Neutrophil (primary cell): Measurements from ENCODE around the gene PTOV1.

Experiments
- H3K27ac ChIP-seq: fragments of 200-600 bp; sonication (generic); 2 replicates; pipeline ENCODE4 v1.5.1; 2016; ENCODE audit warnings: mild to moderate bottlenecking, moderate library complexity
- H3K27me3 ChIP-seq: fragments of 200-600 bp; sonication (generic); 2 replicates; pipeline ENCODE4 v1.6.0; 2016; ENCODE audit warnings: mild to moderate bottlenecking
- H3K36me3 ChIP-seq: fragments of 200-600 bp; sonication (generic); 2 replicates; pipeline ENCODE4 v1.5.1; 2017
- H3K4me1 ChIP-seq, 2 experiments: fragments of 200-600 bp in 1 of 2; sonication (generic) in 1 of 2; 1 replicate in 1 of 2; 2 replicates in 1 of 2; pipeline versions ENCODE4 v1.5.1 to v1.6.1; 2013 to 2016; ENCODE audit warnings: low read depth in 1 of 2, low read length in 1 of 2, mild to moderate bottlenecking in 1 of 2, moderate library complexity in 1 of 2; ENCODE audit not compliant: control insufficient read depth in 1 of 2, insufficient read depth in 1 of 2
- H3K4me3 ChIP-seq, 2 experiments: fragments of 200-600 bp in 1 of 2; sonication (generic) in 1 of 2; 1 replicate in 1 of 2; 2 replicates in 1 of 2; pipeline ENCODE4 v1.5.1; 2013 to 2016; ENCODE audit warnings: low read depth in 1 of 2, low read length in 1 of 2, mild to moderate bottlenecking in 1 of 2, moderate library complexity in 1 of 2
- H3K9me3 ChIP-seq: fragments of 200-600 bp; sonication (generic); 2 replicates; pipeline ENCODE4 v1.5.1; 2016
- CTCF ChIP-seq: fragments of 200-600 bp; sonication (generic); IDR thresholded peaks from 2 replicates; pipeline ENCODE4 v1.5.1; 2016; ENCODE audit warnings: antibody characterized with exemption

Gene PTOV1

GRCh38 chr19:49855676-49856573 is 5.0 kb downstream of the PTOV1 start:
- peaks cover 58% of the 10 kb centered on the region for H3K36me3 ChIP-seq
- H3K27ac ChIP-seq, result peak overlapping the region; percentile 18
- H3K4me1 ChIP-seq, result peaks cover 10 to 11% of the 10 kb centered on the region in 2 experiments

GRCh38 chr19:49856574-49857021 is 5.6 kb downstream of the PTOV1 start:
- Histone ChIP-seq H3K27me3 (peaks cover 17% of the 10 kb centered on the region), H3K4me3 (no peak overlapping the region), H3K27ac (no peak overlapping the region), H3K36me3 (peaks cover 65% of the 10 kb centered on the region), H3K9me3 (no peaks in the 10 kb centered on the region), H3K4me1 (peaks cover 9 to 10% of the 10 kb centered on the region in 2 experiments)
- TF ChIP-seq CTCF, result no peak

More at GRCh38 chr19:49855676-49856573, 5.0 kb downstream of the PTOV1 start:
- H3K27me3 ChIP-seq, result peaks cover 20% of the 10 kb centered on the region
- H3K9me3 ChIP-seq, result no peaks in the 10 kb centered on the region
- no peak overlapping the region for H3K4me3 ChIP-seq
- TF ChIP-seq CTCF, result no peak

- peaks cover 71% of the 10 kb centered on the region for H3K36me3 ChIP-seq
- no peaks in the 10 kb centered on the region for H3K9me3 ChIP-seq
- no peak overlapping the region for H3K27ac ChIP-seq
- peaks cover 3 to 5% of the 10 kb centered on the region in 2 experiments for H3K4me1 ChIP-seq
- no peak overlapping the region for H3K4me3 ChIP-seq
- no peak for TF ChIP-seq CTCF
- peaks cover 10% of the 10 kb centered on the region for H3K27me3 ChIP-seq
Observed at GRCh38 chr19:49857061-49857837, 6.3 kb downstream of the PTOV1 start.

- TF ChIP-seq CTCF, result no peak
- Histone ChIP-seq H3K27ac (no peak overlapping the region), H3K9me3 (no peaks in the 10 kb centered on the region), H3K4me3 (no peak overlapping the region), H3K4me1 (no peaks in the 10 kb centered on the region), H3K36me3 (peaks cover 76% of the 10 kb centered on the region), H3K27me3 (peaks cover 5% of the 10 kb centered on the region)
Observed at GRCh38 chr19:49857838-49858087, 6.8 kb downstream of the PTOV1 start.

- no peak for TF ChIP-seq CTCF
- no peak overlapping the region for H3K4me3 ChIP-seq
- no peaks in the 10 kb centered on the region for H3K4me1 ChIP-seq
- no peaks in the 10 kb centered on the region for H3K27me3 ChIP-seq
- H3K9me3 ChIP-seq, result no peaks in the 10 kb centered on the region
- H3K36me3 ChIP-seq, result peaks cover 80% of the 10 kb centered on the region
- no peak overlapping the region for H3K27ac ChIP-seq
Observed at GRCh38 chr19:49858088-49858985, 7.4 kb downstream of the PTOV1 start.
